ENCODE results near the gene ATP2A3.

The ATP2A3 gene

GRCh38 chr17:3929764-3930163 lies 34.5 kb downstream of the ATP2A3 start:
- H3K27ac Mint-ChIP-seq, result no peak overlapping the region
- no peaks in the 10 kb centered on the region for H3K36me3 Mint-ChIP-seq (ENCODE audit: low read depth)
- peaks cover 35% of the 10 kb centered on the region for H3K4me1 Mint-ChIP-seq
- H3K9me3 Mint-ChIP-seq, result no peaks in the 10 kb centered on the region
- H3K27me3 Mint-ChIP-seq (ENCODE audit: low read depth, poor library complexity), result peaks cover 8% of the 10 kb centered on the region
- no peak overlapping the region for H3K4me3 Mint-ChIP-seq
- DNase-seq, result no peak
- TF ChIP-seq CTCF (IDR thresholded peaks at IDR 0.05), result no peak

DNA sequence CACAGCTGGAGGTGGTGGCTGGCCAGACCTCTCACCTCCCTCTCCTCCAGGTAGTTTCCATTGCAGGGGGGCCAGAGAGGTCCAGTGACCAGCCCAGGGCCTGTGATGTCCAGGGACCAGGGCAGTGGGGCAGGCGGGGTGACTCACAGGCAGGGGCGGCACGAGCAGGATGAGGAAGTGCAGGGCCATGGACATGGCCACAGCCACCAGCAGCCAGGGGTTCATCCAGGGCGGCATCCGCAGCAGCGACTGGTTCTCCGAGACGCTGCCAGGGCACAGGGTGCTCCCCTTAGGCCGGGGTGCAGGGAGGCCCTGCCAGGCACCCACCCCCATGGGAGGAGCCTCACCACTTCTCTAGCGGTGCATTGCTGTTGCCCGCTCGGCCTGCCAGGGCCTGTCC lies 35.1 kb downstream of the ATP2A3 start:
- no peak overlapping the region for H3K27ac Mint-ChIP-seq
- no peak for TF ChIP-seq CTCF (IDR thresholded peaks at IDR 0.05)
- DNase-seq, result no peak
- no peak overlapping the region for H3K4me3 Mint-ChIP-seq
- no peaks in the 10 kb centered on the region for H3K36me3 Mint-ChIP-seq (ENCODE audit: low read depth)
- H3K9me3 Mint-ChIP-seq, result no peaks in the 10 kb centered on the region
- peaks cover 41% of the 10 kb centered on the region for H3K4me1 Mint-ChIP-seq
- H3K27me3 Mint-ChIP-seq (ENCODE audit: low read depth, poor library complexity), result peaks cover 7% of the 10 kb centered on the region

- Mint-ChIP-seq H3K9me3 (no peaks in the 10 kb centered on the region), H3K36me3 (ENCODE audit: low read depth) (no peaks in the 10 kb centered on the region), H3K27me3 (ENCODE audit: low read depth, poor library complexity) (peaks cover 7% of the 10 kb centered on the region), H3K27ac (no peak overlapping the region), H3K4me3 (no peak overlapping the region), H3K4me1 (peaks cover 49% of the 10 kb centered on the region)
- no peak for DNase-seq
- TF ChIP-seq CTCF (IDR thresholded peaks at IDR 0.05), result no peak
Measured at GRCh38 chr17:3928406-3928805, 35.8 kb downstream of the ATP2A3 start.

DNA sequence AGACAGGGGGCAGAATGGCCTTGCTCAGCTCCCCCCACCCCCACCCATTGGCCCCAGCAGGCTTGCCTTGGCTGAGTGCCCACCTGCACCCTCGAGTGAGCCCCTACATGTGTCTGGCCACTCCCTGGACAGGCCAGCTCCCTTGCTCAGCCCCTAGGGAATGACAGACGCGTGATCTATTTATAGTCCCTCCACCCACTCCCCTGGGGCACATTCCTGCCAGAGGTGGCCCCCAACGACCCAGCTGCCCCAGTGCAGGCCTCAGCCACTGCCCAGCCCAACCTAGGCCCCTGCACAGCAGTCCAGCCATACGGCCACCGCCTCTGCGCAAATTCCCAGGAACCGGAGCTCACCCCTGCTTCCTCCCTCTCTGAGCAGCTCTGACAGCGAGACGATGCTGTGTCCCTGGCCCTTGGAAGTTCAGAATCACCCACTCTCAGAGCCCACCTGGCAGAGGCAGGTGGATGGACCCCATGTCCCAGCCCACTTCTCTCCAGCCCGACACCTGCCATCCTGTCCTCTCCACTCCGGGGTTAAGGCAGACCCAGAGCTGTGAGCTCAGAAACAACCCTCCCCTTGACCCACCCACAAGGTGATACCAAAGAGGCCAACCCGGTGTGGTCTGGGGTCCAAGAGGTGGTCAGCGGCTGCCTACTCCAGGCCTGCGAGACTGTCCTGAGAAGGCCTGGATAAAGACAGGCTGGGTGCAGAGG lies 36.5 kb downstream of the ATP2A3 start:
- H3K27ac Mint-ChIP-seq, result peak overlapping the region; percentile 57
- peaks cover 7% of the 10 kb centered on the region for H3K27me3 Mint-ChIP-seq (ENCODE audit: low read depth, poor library complexity)
- no peak for TF ChIP-seq CTCF (IDR thresholded peaks at IDR 0.05)
- no peak overlapping the region for H3K4me3 Mint-ChIP-seq
- H3K4me1 Mint-ChIP-seq, result peaks cover 53% of the 10 kb centered on the region
- H3K9me3 Mint-ChIP-seq, result no peaks in the 10 kb centered on the region
- peak; percentile 28 for DNase-seq
- H3K36me3 Mint-ChIP-seq (ENCODE audit: low read depth), result no peaks in the 10 kb centered on the region

GRCh38 chr17:3926860-3927627 lies 37.2 kb downstream of the ATP2A3 start:
- Mint-ChIP-seq H3K4me3 (peak overlapping the region; percentile 47), H3K9me3 (no peaks in the 10 kb centered on the region), H3K27me3 (ENCODE audit: low read depth, poor library complexity) (peaks cover 7% of the 10 kb centered on the region), H3K27ac (peak overlapping the region; percentile 57), H3K4me1 (peaks cover 59% of the 10 kb centered on the region), H3K36me3 (ENCODE audit: low read depth) (no peaks in the 10 kb centered on the region)
- DNase-seq, result no peak
- TF ChIP-seq CTCF (IDR thresholded peaks at IDR 0.05), result no peak
